ENCODE data around the gene GMDS. TPM values are rescaled to one million over a fixed set of nuclear protein-coding genes. Genes with fewer than 3 reads are reported as not detected.

The GMDS gene
- total RNA-seq, 4 donors from 2014 or later: 197 to 375 (median 215) TPM

GRCh38 chr6:1952740-1953360 is 292.6 kb downstream of the GMDS start:
- Histone ChIP-seq H3K4me3 (no peak overlapping the region), H3K36me3 (peaks cover 0 to 4% (median 0%) of the 10 kb centered on the region in 3 donors), H3K4me1 (no peaks in the 10 kb centered on the region), H3K9me3 (no peaks in the 10 kb centered on the region), H3K27ac (no peak overlapping the region), H3K27me3 (no peaks in the 10 kb centered on the region)
- DNase-seq: no peak
- TF ChIP-seq POLR2A (IDR thresholded peaks at IDR 0.05) (no peak), CTCF (IDR thresholded peaks at IDR 0.05) (no peak)

- no peaks in the 10 kb centered on the region for H3K27me3 ChIP-seq
- H3K4me3 ChIP-seq: no peak overlapping the region
- H3K4me1 ChIP-seq: no peaks in the 10 kb centered on the region
- peaks cover 0 to 4% (median 0%) of the 10 kb centered on the region in 3 donors for H3K36me3 ChIP-seq
- no peak for TF ChIP-seq POLR2A (IDR thresholded peaks at IDR 0.05)
- no peak for TF ChIP-seq CTCF (IDR thresholded peaks at IDR 0.05)
- H3K9me3 ChIP-seq: no peaks in the 10 kb centered on the region
- no peak for DNase-seq
- no peak overlapping the region for H3K27ac ChIP-seq
Observed at GRCh38 chr6:1950631-1951030, 294.8 kb downstream of the GMDS start.

- Histone ChIP-seq H3K27ac (no peak overlapping the region), H3K4me1 (no peaks in the 10 kb centered on the region), H3K27me3 (no peaks in the 10 kb centered on the region), H3K36me3 (peaks cover 0 to 4% (median 0%) of the 10 kb centered on the region in 3 donors), H3K9me3 (no peaks in the 10 kb centered on the region), H3K4me3 (no peak overlapping the region)
- no peak for DNase-seq
- TF ChIP-seq CTCF (IDR thresholded peaks at IDR 0.05) (no peak), POLR2A (IDR thresholded peaks at IDR 0.05) (no peak)
Observed at GRCh38 chr6:1949538-1949937, 295.9 kb downstream of the GMDS start.

- TF ChIP-seq CTCF (IDR thresholded peaks at IDR 0.05) (no peak), POLR2A (IDR thresholded peaks at IDR 0.05) (no peak)
Observed at GRCh38 chr6:1947922-1948321, 297.5 kb downstream of the GMDS start.

GRCh38 chr6:1946583-1946982 is 298.8 kb downstream of the GMDS start:
- H3K4me1 ChIP-seq: no peaks in the 10 kb centered on the region
- no peak overlapping the region for H3K27ac ChIP-seq
- no peak for DNase-seq
- no peak for TF ChIP-seq POLR2A (IDR thresholded peaks at IDR 0.05)
- no peak for TF ChIP-seq CTCF (IDR thresholded peaks at IDR 0.05)
- no peaks in the 10 kb centered on the region for H3K36me3 ChIP-seq
- H3K27me3 ChIP-seq: no peaks in the 10 kb centered on the region
- H3K4me3 ChIP-seq: no peak overlapping the region
- no peaks in the 10 kb centered on the region for H3K9me3 ChIP-seq

More at GRCh38 chr6:1947922-1948321, 297.5 kb downstream of the GMDS start:
- Histone ChIP-seq H3K4me1 (no peaks in the 10 kb centered on the region), H3K27me3 (no peaks in the 10 kb centered on the region), H3K4me3 (no peak overlapping the region), H3K27ac (no peak overlapping the region), H3K36me3 (peaks cover 0 to under 1% (median 0%) of the 10 kb centered on the region in 3 donors), H3K9me3 (no peaks in the 10 kb centered on the region)
- DNase-seq: no peak

Data from Peyer's patch (tissue), 4 donors.